HG03439 (cell line): ENCODE measurements around the gene PDZD7.

Source experiments
- ATAC-seq: cut with Tn5 transposase; IDR thresholded peaks from one replicate; pipeline ENCODE4 v1.9.1; 2021; ENCODE audit warnings: mild to moderate bottlenecking, moderate library complexity; ENCODE audit not compliant: unreplicated experiment

Gene PDZD7

GRCh38 chr10:101061624-101062231 is 30.8 kb upstream of the PDZD7 start, which contains the start of gene KAZALD1:
KAZALD1 (plus strand) TSS chr10:101061989; CDS start chr10:101062593, 604 bp downstream.
- ATAC-seq: no peak

- ATAC-seq: peak; percentile 62
Observed at GRCh38 chr10:101060951-101061623, 30.2 kb upstream of the PDZD7 start.

GRCh38 chr10:101060036-101060950 is 29.4 kb upstream of the PDZD7 start:
- ATAC-seq: peak; percentile 53

- ATAC-seq: no peak
Observed at GRCh38 chr10:101056365-101057151, 25.6 kb upstream of the PDZD7 start.

GRCh38 chr10:101055411-101055810 is 24.5 kb upstream of the PDZD7 start:
- ATAC-seq: no peak

- ATAC-seq: no peak
Observed at GRCh38 chr10:101054876-101055275, 23.9 kb upstream of the PDZD7 start.

- ATAC-seq: no peak
Observed at GRCh38 chr10:101054351-101054750, 23.4 kb upstream of the PDZD7 start.

GRCh38 chr10:101053516-101053915 is 22.6 kb upstream of the PDZD7 start:
- no peak for ATAC-seq

GRCh38 chr10:101052285-101052684 is 21.4 kb upstream of the PDZD7 start:
- ATAC-seq: no peak

- ATAC-seq: no peak
Observed at GRCh38 chr10:101050208-101051069, 19.5 kb upstream of the PDZD7 start.

GRCh38 chr10:101047961-101048892 is 17.3 kb upstream of the PDZD7 start:
- no peak for ATAC-seq

- no peak for ATAC-seq
Observed at GRCh38 chr10:101047268-101047667, 16.3 kb upstream of the PDZD7 start.

GRCh38 chr10:101046332-101047238 is 15.7 kb upstream of the PDZD7 start:
- ATAC-seq: no peak

- ATAC-seq: no peak
Observed at GRCh38 chr10:101044117-101044516, 13.2 kb upstream of the PDZD7 start.

GRCh38 chr10:101043363-101043707 is 12.4 kb upstream of the PDZD7 start:
- ATAC-seq: no peak

- peak; percentile 94 for ATAC-seq
Observed at GRCh38 chr10:101042667-101043362, 11.9 kb upstream of the PDZD7 start.

GRCh38 chr10:101042118-101042517 is 11.2 kb upstream of the PDZD7 start:
- ATAC-seq: no peak
